Panc1 (cell line): ENCODE measurements around the gene FBXO46. TPM values are rescaled to one million over a fixed set of nuclear protein-coding genes. Genes with fewer than 3 reads are reported as not detected.

Experiments
- ATAC-seq: fragments of 200-7000 bp; cut with Tn5 transposase; 2 replicates; pipeline ENCODE4 v1.9.1; 2020; ENCODE audit warnings: mild to moderate bottlenecking, moderate library complexity
- BruUV-seq: library from RNA; stranded (reverse); fragments of 400-500 nt; replicated peaks from 2 replicates; lab custom pipeline; 2021; lab: Mats Ljungman, UMichigan
- CTCF ChIA-PET: fragments of 300-600 bp; sonication (Branson Sonifier 250); formaldehyde crosslinking; loops from one replicate; lab custom pipeline; 2022; ENCODE audit warnings: antibody characterized with exemption; lab: Charles Lee
- POLR2A ChIA-PET: fragments of 300-600 bp; sonication (Branson Sonifier 250); formaldehyde crosslinking; loops from one replicate; lab custom pipeline; 2022; ENCODE audit warnings: antibody characterized with exemption; lab: Charles Lee
- DNase-seq: peaks from one replicate; pipeline ENCODE4 v3.0.0-alpha.2; 2010; ENCODE audit warnings: low read depth, low spot score
- H3K27ac ChIP-seq: 2 replicates; pipeline ENCODE4 v1.5.1; 2011; ENCODE audit warnings: mild to moderate bottlenecking, low read length, inconsistent platforms
- H3K27me3 ChIP-seq: fragments of 200-500 bp; sonication (Bioruptor generic); 2 replicates; pipeline ENCODE4 v1.6.0; 2014; ENCODE audit warnings: low read length, inconsistent platforms; ENCODE audit not compliant: control insufficient read depth, insufficient read depth
- H3K36me3 ChIP-seq: fragments of 200-500 bp; sonication (Bioruptor generic); 2 replicates; pipeline ENCODE4 v1.5.1; 2014; ENCODE audit warnings: inconsistent platforms, mild to moderate bottlenecking, low read length, moderate library complexity; ENCODE audit not compliant: control insufficient read depth, insufficient read depth
- H3K4me1 ChIP-seq: 2 replicates; pipeline ENCODE4 v1.5.1; 2011; ENCODE audit warnings: inconsistent platforms, mild to moderate bottlenecking, low read length, moderate library complexity; ENCODE audit not compliant: control insufficient read depth, insufficient read depth
- H3K4me3 ChIP-seq, 2 experiments: 2 replicates each; pipeline ENCODE4 v1.5.1; 2011 to 2012; ENCODE audit warnings: low read depth in 2 of 2, low read length in 2 of 2, mild to moderate bottlenecking in 2 of 2, inconsistent platforms in 1 of 2, moderate library complexity in 1 of 2
- H3K9me3 ChIP-seq: fragments of 200-500 bp; sonication (Bioruptor generic); 2 replicates; pipeline ENCODE4 v1.5.1; 2014; ENCODE audit warnings: low read depth, mild to moderate bottlenecking, inconsistent platforms, low read length, moderate library complexity; ENCODE audit not compliant: control insufficient read depth, insufficient read depth
- CTCF ChIP-seq: fragments of 450-650 bp; IDR thresholded peaks from 2 replicates; pipeline ENCODE4 v1.5.1; 2017; ENCODE audit warnings: mild to moderate bottlenecking
- POLR2AphosphoS5 ChIP-seq: IDR thresholded peaks from 2 replicates; pipeline ENCODE4 v1.6.1; 2012; ENCODE audit warnings: mild to moderate bottlenecking, low read depth, low read length, moderate library complexity
- REST ChIP-seq, 2 experiments: IDR thresholded peaks; 2 replicates each; pipeline ENCODE4 v1.6.1; 2011 to 2012; ENCODE audit warnings: low read depth in 2 of 2, control low read depth in 1 of 2, low read length in 1 of 2, mild to moderate bottlenecking in 1 of 2, moderate library complexity in 1 of 2; ENCODE audit not compliant: insufficient read depth in 1 of 2
- SIN3A ChIP-seq: IDR thresholded peaks from 2 replicates; pipeline ENCODE4 v1.6.1; 2012; ENCODE audit warnings: low read depth, mild to moderate bottlenecking, low read length, moderate library complexity, borderline replicate concordance; ENCODE audit not compliant: insufficient read depth
- TCF7L2 ChIP-seq: IDR thresholded peaks from 2 replicates; pipeline ENCODE4 v1.6.1; 2011; ENCODE audit warnings: mild to moderate bottlenecking, low read depth, low read length, inconsistent platforms
- in situ Hi-C: cut with HindIII; loops from 2 replicates; pipeline ENCODE4 v1.10.0; 2016; ENCODE audit warnings: low sequenced_read_pairs, low pct_unique_long_range_greater_than_20kb
- intact Hi-C: fragments of 100-400 bp; cut with micrococcal nuclease; formaldehyde crosslinking; loops from one replicate; pipeline ENCODE4 v1.10.0; 2022; ENCODE audit not compliant: unreplicated experiment
- total RNA-seq: library from RNA; stranded (reverse); gene quantifications from one replicate; pipeline ENCODE4 v1.2.1, GENCODE V29; 2021; ENCODE audit not compliant: unreplicated experiment

FBXO46 gene
- total RNA-seq, 1 experiment from 2014 or later = 25.1 TPM

GRCh38 chr19:45716359-45717130 is 14.2 kb downstream of the FBXO46 start:
- Histone ChIP-seq H3K4me3 (peak overlapping the region; percentile 72 to 92), H3K27me3 (no peaks in the 10 kb centered on the region), H3K36me3 (no peaks in the 10 kb centered on the region), H3K4me1 (peaks cover 15% of the 10 kb centered on the region), H3K27ac (peak overlapping the region; percentile 96), H3K9me3 (no peaks in the 10 kb centered on the region)
- ATAC-seq (peak; percentile 28; the same call in 1 of the 2 replicates), DNase-seq (no peak)
- intact Hi-C loops (no loop called here), in situ Hi-C loops (no loop called here)
- CTCF ChIA-PET = interaction anchor here (0.7 to 1.0 kb wide), 3 partner anchors 18 to 100 kb away, joined by 4 to 8 read pairs (median 4); no protein-coding TSS in a partner anchor
- POLR2A ChIA-PET = interaction anchor here (1.2 kb wide), 1 partner anchor 53 kb away, joined by 3 read pairs; the partner anchor contains the start of gene SIX5
- TSS peak; percentile 92 for BruUV-seq
- TF ChIP-seq REST (IDR thresholded peaks at IDR 0.05; ENCODE audit: insufficient read depth in 1 of 2, low read depth in 2 of 2, low read length in 1 of 2) (no peak), SIN3A (no peak), POLR2AphosphoS5 (no peak), CTCF (no peak), TCF7L2 (no peak)

GRCh38 chr19:45715139-45715538 is 15.6 kb downstream of the FBXO46 start:
- BruUV-seq = no TSS peak
- TF ChIP-seq SIN3A = no peak
- no peak for TF ChIP-seq REST (IDR thresholded peaks at IDR 0.05; ENCODE audit: insufficient read depth in 1 of 2, low read depth in 2 of 2, low read length in 1 of 2)
- TF ChIP-seq CTCF = no peak
- no peak for TF ChIP-seq POLR2AphosphoS5
- no peak for TF ChIP-seq TCF7L2
- H3K9me3 ChIP-seq = no peaks in the 10 kb centered on the region
- ChIA-PET CTCF (no interaction called here), POLR2A (no interaction called here)
- no peak for DNase-seq
- no peak overlapping the region for H3K27ac ChIP-seq
- ATAC-seq = no peak
- in situ Hi-C loops (no loop called here), intact Hi-C loops (no loop called here)
- no peaks in the 10 kb centered on the region for H3K27me3 ChIP-seq
- no peak overlapping the region for H3K4me3 ChIP-seq
- H3K4me1 ChIP-seq = peaks cover 15% of the 10 kb centered on the region
- no peaks in the 10 kb centered on the region for H3K36me3 ChIP-seq
